ENCODE results near the gene GABPB1.

Gene GABPB1

GRCh38 chr15:50241684-50242450 is 113.1 kb downstream of the GABPB1 start:
- no peak overlapping the region for H3K27ac ChIP-seq
- no peak for TF ChIP-seq CTCF (conservative IDR thresholded peaks at IDR 0.05)

GRCh38 chr15:50238255-50238654 is 116.7 kb downstream of the GABPB1 start:
- H3K27ac ChIP-seq, result no peak overlapping the region
- TF ChIP-seq CTCF (conservative IDR thresholded peaks at IDR 0.05), result no peak

GRCh38 chr15:50236433-50236832 is 118.6 kb downstream of the GABPB1 start:
- H3K27ac ChIP-seq, result no peak overlapping the region
- no peak for TF ChIP-seq CTCF (conservative IDR thresholded peaks at IDR 0.05)

- H3K27ac ChIP-seq, result no peak overlapping the region
- no peak for TF ChIP-seq CTCF (conservative IDR thresholded peaks at IDR 0.05)
Measured at GRCh38 chr15:50235794-50236193, 119.2 kb downstream of the GABPB1 start.

- TF ChIP-seq CTCF (conservative IDR thresholded peaks at IDR 0.05), result no peak
- no peak overlapping the region for H3K27ac ChIP-seq
Measured at GRCh38 chr15:50234764-50235163, 120.2 kb downstream of the GABPB1 start.

- H3K27ac ChIP-seq, result no peak overlapping the region
- TF ChIP-seq CTCF (conservative IDR thresholded peaks at IDR 0.05), result no peak
Measured at GRCh38 chr15:50233192-50233736, 121.7 kb downstream of the GABPB1 start.

GRCh38 chr15:50232791-50233190 is 122.2 kb downstream of the GABPB1 start:
- TF ChIP-seq CTCF (conservative IDR thresholded peaks at IDR 0.05), result no peak
- H3K27ac ChIP-seq, result no peak overlapping the region
